ENCODE results near the gene CNPY4.

DNA sequence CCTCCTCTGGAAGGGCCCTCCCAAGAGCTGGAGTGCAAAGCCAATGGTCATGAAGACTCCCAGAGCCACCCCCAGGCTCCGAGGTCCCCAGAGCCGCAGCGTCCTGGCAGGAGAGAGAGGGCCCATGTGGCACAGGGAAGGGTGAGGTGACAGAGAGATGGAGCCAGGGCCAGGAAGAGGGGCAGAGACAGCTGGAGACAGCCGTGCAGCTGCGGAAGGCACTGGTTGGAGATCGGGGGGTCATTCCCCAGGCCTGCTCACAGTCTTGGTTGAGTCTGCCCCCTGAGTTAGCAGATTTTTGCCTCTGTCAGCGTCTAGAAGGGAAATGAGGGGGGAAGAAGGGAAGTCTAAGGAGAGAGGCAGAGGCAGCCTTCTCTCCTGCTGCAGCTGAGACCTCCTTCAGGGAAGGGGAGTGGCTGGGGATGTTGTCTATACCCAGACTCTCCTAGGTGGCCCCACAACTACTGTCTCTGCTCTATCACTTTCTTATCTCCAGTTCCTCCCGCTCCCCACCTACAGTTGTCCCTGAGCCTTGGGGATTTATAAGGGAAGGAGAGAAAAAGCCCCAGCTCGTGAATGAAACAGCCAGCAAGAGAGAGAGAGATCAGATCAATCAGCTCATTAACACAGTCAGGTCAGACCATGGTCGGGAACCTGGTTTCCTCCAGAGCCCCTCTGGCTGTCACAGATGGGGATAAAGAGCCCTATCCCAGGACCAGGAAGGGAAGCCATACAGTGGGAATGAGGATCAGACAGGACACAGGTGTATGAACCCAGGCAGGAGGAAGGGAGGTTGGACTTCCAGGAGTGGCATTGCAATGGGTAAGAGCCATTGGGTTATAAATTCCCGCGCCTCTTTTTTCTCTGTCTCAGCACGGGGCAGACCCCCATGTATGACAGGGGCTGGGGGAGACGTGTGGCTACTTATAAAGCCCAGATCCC is 47.8 kb downstream of the CNPY4 start:
- TF ChIP-seq, protein P1, sequence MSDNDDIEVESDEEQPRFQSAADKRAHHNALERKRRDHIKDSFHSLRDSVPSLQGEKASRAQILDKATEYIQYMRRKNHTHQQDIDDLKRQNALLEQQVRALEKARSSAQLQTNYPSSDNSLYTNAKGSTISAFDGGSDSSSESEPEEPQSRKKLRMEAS (IDR thresholded peaks at IDR 0.05; ENCODE audit: low read depth, low read length) = no peak
- no peak for TF ChIP-seq ZBTB11 (CRISPR knock-in tag; IDR thresholded peaks at IDR 0.05)
- TF ChIP-seq BRCA1 (IDR thresholded peaks at IDR 0.05; ENCODE audit: low read depth, low read length) = no peak
- TF ChIP-seq TCF3 (IDR thresholded peaks at IDR 0.05; ENCODE audit: borderline replicate concordance, insufficient read depth, low read depth, low read length) = no peak
- TF ChIP-seq, protein P2, sequence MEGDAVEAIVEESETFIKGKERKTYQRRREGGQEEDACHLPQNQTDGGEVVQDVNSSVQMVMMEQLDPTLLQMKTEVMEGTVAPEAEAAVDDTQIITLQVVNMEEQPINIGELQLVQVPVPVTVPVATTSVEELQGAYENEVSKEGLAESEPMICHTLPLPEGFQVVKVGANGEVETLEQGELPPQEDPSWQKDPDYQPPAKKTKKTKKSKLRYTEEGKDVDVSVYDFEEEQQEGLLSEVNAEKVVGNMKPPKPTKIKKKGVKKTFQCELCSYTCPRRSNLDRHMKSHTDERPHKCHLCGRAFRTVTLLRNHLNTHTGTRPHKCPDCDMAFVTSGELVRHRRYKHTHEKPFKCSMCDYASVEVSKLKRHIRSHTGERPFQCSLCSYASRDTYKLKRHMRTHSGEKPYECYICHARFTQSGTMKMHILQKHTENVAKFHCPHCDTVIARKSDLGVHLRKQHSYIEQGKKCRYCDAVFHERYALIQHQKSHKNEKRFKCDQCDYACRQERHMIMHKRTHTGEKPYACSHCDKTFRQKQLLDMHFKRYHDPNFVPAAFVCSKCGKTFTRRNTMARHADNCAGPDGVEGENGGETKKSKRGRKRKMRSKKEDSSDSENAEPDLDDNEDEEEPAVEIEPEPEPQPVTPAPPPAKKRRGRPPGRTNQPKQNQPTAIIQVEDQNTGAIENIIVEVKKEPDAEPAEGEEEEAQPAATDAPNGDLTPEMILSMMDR (IDR thresholded peaks at IDR 0.05 in 2 of 3, conservative IDR thresholded peaks at IDR 0.05 in 1 of 3; ENCODE audit: control insufficient read depth in 2 of 3, extremely low read depth in 1 of 3, insufficient read depth in 1 of 3, low read depth in 3 of 3, low read length in 3 of 3) = no peak
- TF ChIP-seq, protein P3, sequence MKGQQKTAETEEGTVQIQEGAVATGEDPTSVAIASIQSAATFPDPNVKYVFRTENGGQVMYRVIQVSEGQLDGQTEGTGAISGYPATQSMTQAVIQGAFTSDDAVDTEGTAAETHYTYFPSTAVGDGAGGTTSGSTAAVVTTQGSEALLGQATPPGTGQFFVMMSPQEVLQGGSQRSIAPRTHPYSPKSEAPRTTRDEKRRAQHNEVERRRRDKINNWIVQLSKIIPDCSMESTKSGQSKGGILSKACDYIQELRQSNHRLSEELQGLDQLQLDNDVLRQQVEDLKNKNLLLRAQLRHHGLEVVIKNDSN (IDR thresholded peaks at IDR 0.05; ENCODE audit: borderline replicate concordance, extremely low read length, insufficient read depth, low read depth, low read length) = no peak
- TF ChIP-seq REST (IDR thresholded peaks at IDR 0.05; ENCODE audit: low read depth, low read length) = no peak
- TF ChIP-seq PRDM15 (CRISPR knock-in tag; IDR thresholded peaks at IDR 0.05) = no peak
- no peak for TF ChIP-seq POLR2AphosphoS2 (IDR thresholded peaks at IDR 0.05; ENCODE audit: low read depth, low read length)
- TF ChIP-seq, protein P4, sequence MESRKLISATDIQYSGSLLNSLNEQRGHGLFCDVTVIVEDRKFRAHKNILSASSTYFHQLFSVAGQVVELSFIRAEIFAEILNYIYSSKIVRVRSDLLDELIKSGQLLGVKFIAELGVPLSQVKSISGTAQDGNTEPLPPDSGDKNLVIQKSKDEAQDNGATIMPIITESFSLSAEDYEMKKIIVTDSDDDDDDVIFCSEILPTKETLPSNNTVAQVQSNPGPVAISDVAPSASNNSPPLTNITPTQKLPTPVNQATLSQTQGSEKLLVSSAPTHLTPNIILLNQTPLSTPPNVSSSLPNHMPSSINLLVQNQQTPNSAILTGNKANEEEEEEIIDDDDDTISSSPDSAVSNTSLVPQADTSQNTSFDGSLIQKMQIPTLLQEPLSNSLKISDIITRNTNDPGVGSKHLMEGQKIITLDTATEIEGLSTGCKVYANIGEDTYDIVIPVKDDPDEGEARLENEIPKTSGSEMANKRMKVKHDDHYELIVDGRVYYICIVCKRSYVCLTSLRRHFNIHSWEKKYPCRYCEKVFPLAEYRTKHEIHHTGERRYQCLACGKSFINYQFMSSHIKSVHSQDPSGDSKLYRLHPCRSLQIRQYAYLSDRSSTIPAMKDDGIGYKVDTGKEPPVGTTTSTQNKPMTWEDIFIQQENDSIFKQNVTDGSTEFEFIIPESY (IDR thresholded peaks at IDR 0.05) = no peak
- no peak for TF ChIP-seq TAF1 (IDR thresholded peaks at IDR 0.05; ENCODE audit: borderline replicate concordance, low read depth, low read length)
- TF ChIP-seq GABPA (IDR thresholded peaks at IDR 0.05; ENCODE audit: low read depth) = no peak

Measured in GM12878 (cell line).